ENCODE data around the gene KIAA1328.
"Not testable (repeated sequence)": the region's sequence is repeated elsewhere in the genome, so short reads cannot be mapped to it uniquely, and the experiment has no call there.

Gene KIAA1328

DNA sequence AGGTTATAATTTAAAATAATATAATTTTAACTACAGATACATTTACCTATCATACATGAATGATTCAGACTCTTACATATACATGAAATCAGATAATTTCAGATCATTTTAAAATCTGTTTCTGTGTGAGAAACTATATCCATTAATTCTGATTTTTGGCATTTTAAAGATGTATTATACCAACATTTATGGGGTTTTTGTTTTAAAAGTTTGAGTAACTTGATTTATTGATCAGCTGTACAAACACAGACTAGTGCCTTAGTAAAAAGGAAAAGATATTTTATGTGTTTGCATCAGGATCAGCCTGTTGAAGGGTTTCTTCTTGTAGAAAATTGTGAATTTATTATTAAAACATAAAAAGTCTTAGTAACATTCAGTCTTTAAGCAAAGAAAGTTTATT is 59.9 kb downstream of the KIAA1328 start:
- DNase-seq = no peak

DNA sequence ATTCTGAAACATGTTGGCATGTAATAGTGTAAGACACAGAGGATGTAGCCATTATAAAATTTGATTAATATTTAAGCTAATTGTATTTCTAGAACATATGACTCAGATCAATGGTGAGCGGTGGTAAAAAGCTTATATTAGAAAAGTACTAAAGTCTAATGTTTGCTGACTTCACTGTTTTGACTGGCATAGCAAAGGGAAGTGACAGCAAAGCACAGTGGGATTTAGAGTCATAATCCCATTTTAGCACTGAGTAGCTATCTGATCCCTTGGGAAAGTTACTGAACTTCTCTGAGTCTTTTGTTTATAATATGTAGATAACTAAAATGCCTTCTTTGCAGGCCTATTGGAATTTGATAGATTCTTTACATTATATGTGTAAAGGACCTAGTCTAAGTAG is 60.4 kb downstream of the KIAA1328 start:
- DNase-seq = no peak

DNA sequence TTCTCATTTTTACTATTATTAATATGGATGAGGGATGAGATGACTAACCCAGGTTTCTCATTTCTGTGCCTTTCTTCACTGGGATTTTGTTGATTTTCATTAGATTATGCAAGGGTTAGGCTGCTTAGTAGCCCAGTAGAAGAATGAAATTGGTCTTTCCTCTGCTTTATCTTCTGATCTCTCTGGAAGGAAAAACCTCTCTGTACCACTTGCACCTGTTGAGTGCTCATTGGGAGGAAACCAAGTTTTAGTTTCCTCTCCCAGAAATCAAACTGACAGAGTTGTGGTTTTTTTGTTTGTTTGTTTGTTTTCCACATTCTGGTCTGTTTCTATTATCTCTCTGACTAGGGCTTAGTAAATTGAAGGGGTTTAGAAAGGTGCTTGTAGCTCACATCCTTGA is 60.8 kb downstream of the KIAA1328 start:
- DNase-seq = no peak

GRCh38 chr18:36890598-36890997 is 61.7 kb downstream of the KIAA1328 start:
- no peak for DNase-seq

DNA sequence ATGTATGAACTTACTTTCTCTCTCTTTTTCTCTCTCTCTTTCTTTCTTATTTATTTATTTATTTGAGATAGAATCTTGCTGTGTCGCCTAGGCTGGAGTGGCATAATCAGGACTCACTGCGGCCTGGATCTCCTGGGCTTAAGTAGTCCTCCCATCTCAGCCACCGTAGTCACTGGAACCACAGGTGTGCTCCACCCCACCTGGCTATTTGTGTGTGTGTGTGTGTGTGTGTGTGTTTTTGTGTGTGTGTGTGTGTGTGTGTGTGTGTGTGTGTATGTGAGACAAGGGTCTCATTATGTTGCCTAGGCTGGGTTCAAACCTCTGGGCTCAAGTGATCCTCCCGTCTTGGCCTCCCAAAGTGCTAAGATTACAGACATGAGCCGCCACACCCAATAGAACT is 64.3 kb downstream of the KIAA1328 start:
- no peak for DNase-seq

DNA sequence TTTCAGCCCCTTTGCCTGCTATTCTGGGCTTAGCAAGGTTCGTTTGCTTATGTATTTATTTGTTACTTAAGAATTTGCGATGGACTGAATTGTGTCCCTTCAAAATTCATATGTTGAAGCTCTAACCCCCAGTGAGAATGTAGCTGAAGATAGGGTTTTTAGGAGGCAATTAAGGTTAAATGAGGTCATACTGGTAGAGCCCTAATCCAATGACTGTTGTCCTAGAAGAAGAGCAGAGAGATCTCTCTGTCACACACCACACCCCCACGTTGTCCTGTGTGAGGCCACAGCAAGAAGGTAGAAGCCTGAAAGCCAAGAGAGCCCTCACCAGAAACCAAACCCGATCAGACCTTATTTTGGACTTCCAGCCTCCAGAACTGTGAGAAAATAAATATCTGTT is 66.7 kb downstream of the KIAA1328 start:
- no peak for DNase-seq

GRCh38 chr18:36897253-36897652 is 68.3 kb downstream of the KIAA1328 start:
- no peak for DNase-seq

DNA sequence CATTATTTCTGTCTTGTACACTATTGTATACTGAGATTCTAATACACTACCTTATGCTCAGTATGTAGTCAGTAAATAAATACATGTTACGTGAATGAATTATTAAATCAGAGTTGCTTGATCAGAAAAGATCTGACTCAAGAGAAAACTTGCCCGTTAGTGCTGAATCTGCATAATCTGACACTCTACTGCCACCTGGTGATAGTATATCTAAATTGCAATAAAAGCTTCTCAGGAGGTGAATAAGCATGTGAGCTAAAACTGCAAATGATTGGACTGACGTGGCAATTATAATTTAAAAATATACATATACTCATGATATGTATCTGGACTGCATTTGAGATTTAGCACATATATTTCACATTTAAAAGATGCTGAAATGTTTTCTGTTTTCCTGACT is 70.4 kb downstream of the KIAA1328 start:
- DNase-seq = no peak

- no peak for DNase-seq
These were observed 71.5 kb downstream of the KIAA1328 start for GRCh38 chr18:36900466-36900865.

DNA sequence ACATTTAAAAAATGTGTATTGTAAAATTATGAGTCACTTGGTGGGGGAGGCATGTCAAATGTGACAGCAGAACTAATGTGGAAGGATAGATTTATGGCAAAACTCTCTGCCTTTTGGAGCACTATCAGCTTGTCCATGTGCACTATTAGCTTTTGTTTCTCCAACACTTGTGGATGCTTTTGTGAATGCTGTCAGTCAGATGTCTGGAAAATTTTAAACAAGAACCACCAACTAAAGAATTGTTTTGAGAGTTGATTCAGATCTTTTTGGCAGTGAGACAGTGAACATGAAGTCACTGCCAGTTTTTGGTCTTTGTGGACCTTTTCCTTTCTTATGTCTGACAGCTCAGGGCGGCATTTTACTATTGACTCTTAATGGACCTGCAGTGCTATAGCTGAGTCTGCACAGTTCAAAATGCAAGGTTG is 72.4 kb downstream of the KIAA1328 start:
- DNase-seq = no peak

DNA sequence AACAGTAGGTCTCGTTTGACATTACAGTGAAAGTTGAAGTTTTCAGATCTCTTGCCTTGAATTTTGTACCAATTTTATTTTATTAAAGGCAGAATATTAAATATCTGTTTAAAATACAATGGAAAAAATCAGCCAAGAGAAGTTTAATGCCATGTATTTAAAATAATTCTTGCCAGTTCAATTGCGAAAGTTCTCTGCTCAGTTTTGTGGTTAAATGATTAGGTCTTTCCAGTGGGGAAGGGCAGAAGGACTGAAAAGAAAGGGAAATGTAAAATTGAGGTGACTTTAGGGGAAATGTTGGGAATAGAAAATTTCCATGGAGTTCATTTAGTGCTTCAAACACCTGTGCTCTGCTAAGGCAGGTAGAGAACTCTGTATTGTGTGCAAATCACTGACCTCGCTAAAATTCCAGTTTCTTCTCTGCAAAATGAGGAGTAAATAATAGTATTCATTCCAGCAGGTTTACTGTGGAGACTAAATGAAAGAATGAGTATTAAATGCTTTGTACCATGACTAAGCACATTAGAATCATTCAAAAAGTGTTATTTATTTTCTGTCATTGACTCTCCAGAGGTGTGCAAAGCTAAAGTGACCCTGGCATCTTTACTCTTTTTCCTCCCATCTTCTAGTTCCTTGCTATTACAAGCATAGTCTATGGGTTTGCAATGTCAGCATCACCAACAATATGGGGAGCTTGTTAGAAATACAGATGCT is 74.4 kb downstream of the KIAA1328 start:
- no peak for DNase-seq

- DNase-seq = no peak
These were observed 76.6 kb downstream of the KIAA1328 start for GRCh38 chr18:36905571-36905970.

GRCh38 chr18:36909282-36909681 is 80.4 kb downstream of the KIAA1328 start:
- not testable (repeated sequence) for DNase-seq

DNA sequence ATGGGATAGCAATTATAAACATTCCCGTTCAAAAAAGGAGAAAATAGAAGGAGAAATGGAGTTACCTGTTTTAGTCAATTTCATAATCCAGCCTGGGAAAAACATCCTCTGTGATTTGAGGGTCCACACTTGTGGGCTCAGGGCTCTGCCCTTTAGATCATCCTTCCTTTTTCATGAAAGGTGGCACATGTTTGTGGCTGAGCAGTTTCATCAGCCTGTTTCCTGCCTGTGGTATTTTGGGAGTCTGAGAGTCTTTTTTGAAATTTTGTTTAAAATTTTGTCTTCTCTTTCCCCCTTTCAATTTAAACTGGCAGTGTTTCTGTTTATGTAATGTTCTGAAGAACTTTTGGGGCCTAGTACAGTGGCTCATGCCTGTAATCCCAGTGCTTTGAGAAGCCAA is 84.0 kb downstream of the KIAA1328 start:
- DNase-seq = no peak

- no peak for DNase-seq
These were observed 89.0 kb downstream of the KIAA1328 start for GRCh38 chr18:36917907-36918306.

GRCh38 chr18:36929601-36930000 is 100.7 kb downstream of the KIAA1328 start:
- no peak for DNase-seq

- DNase-seq = no peak
These were observed 102.2 kb downstream of the KIAA1328 start for GRCh38 chr18:36931106-36931505.

DNA sequence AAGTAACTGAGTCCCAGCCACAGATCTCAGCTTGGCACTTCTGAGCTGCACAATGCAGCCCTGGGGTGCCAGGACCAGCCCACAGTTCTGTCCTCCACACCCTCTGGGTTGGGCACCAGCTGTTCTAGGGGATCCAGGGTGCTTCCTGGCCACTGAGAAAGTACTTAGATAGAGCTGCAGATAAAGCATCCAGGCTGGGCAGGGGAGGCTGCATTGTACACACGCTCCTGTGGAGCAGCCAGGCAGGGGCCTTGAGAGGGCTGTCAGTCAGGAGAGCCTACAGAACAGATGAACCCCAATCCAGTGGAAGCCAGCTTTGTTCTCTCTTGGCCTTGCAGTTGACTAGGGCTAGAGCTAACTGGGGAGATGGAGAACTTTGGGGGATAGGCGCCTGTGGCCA is 104.6 kb downstream of the KIAA1328 start:
- no peak for DNase-seq

DNA sequence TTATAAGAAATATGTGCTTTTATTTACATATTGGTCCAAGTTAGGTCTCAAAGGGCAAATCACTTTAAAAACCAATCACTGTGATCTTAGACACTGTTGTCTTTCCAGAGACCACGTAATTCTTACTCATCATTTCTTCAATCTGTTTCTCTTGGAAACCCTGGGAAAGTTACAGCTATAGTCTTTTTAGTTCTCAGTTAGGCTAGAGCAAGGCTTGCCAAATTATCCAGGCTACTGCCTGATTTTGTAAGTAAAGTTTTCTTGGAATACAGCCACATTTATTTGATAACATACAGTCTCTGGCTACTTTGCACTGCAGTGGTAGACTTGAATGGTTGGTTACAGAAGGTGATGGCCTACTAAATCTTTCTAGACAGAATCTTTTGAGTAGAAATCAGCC is 106.0 kb downstream of the KIAA1328 start:
- DNase-seq = no peak

GRCh38 chr18:36942264-36942663 is 113.3 kb downstream of the KIAA1328 start:
- no peak for DNase-seq

- no peak for DNase-seq
These were observed 119.0 kb downstream of the KIAA1328 start for GRCh38 chr18:36947820-36948348.

DNA sequence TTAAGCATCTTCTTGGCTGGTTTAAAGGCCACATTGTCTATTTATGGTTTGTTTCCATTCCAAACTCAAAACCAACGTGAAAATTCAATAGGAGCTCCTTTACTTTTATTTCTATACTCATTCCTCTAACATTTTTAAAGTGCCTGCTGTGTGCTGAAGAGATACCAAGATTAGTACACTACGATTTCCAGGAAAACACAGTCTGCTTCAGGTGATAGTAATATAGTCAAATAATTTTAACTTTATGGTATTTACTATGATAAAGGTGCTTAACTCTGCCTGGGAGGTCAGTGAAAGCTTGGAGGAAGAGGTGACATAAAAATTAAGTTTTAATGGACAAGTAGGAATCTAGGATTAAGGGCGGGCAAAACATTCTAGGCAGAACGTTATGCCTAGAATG is 121.4 kb downstream of the KIAA1328 start:
- DNase-seq = no peak

DNA sequence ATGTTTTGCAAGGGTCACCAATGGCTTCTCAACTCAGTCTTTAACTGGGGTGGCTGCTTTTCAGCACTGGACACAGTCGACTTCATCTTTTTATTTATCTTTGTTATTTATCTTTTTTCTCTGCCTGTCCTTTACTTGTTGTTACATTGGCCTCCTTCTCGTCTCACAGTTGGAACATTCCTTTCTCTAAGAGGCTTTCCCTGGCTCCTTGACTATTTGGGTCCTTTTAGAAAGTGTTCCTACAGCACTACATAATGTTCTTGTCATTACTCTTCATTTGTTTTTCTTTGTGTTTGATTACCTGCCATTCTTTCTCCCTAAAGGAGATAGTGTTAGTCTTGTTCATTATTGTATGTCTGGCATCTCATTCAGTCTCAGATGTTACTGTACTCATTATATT is 122.0 kb downstream of the KIAA1328 start:
- no peak for DNase-seq

DNA sequence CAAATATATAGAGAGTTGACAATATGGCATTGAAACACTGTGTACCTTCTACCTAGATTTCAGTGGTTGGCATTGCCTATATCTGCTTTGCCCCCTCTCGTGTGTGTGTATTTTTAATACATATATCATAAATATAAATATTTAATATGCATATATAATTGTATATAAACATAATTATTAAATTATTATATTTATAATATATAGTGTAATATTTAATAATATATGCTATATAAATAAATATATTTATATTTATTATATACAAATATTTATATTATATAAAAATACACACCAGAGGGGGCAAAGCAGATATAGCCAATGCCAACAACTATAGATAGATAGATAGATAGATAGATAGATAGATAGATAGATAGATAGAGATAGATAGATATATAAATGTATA is 124.1 kb downstream of the KIAA1328 start:
- DNase-seq = no peak

- DNase-seq = no peak
These were observed 131.1 kb downstream of the KIAA1328 start for GRCh38 chr18:36960038-36960437.
